NCI-H2029 (cell line): ENCODE measurements around the gene CNNM4.

Experiments
- DNase-seq: peaks from one replicate; lab custom pipeline; 2025; lab: John Stamatoyannopoulos, UW

The CNNM4 gene

DNA sequence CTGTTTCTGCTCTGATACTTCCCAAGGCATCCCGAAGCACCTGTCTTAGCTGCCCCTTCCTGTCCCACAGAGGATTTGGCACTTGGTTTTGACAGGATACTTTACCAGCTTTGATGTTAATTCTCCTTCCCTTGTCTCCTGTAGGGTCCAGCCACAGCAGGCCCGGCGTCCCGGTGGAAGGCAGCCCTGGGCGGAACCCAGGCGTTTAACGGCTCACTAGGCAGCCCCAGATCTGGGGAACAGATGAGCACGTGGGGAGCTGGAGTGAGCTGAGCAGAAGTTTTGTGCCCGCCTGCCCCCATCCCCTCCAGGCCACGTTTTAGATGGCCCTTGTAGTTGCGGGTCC is 71.7 kb downstream of the CNNM4 start:
- DNase-seq, result no peak

DNA sequence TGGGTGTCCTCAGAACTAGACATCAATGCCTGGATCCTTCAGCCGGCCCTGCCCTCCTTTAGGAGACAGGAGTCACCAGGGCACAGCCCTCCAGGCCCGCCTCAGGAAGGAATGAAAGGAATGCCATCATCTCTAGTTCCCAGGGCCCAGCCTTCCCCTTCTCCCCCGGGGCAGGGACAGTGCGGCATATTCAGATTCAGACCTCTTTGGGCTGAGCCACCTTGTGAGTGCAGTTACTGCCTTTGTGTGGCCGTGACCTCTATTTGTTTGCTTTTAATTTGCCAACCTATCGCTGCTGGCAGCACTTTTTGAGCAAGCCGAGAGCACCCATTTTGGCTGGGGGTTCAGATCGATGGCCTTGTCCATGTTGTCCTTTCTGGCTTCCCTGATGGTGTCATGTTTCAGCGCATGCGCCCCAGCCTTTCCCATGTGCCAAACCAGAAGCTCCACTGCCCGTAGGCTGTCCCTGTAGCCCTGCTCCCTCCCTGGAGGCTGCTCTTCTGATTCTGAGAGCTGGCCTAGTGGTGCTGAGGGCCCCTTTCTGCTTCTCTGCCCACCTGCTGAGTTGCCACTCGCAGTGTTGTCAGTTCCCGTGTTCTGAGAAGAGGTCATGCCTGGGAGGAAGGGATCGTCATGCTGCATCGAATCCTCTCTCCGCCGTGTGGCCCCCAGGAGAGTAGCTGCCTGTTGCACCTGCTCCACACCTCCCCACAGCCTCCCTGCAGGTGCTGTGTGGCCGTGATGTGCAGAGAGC is 72.2 kb downstream of the CNNM4 start:
- peak; percentile 80 for DNase-seq

DNA sequence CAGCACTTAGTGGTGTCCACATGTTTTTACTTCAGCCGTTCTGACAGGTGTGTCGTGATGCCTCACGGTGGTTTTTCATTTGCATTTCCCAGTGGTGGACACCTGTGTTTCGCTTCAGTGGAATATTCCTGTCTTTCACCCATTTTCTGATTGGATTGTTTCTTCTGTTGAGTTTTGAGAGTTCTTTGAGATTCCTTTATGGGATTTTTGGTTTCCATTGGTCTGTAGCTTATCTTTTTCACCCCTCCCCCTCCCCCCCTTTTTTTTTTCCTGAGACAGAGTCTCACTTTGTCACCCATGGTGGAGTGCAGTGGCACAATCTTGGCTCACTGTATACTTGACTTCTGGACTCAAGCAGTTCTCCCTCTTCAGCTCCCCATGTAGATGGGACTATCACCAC is 75.1 kb downstream of the CNNM4 start:
- DNase-seq, result no peak

DNA sequence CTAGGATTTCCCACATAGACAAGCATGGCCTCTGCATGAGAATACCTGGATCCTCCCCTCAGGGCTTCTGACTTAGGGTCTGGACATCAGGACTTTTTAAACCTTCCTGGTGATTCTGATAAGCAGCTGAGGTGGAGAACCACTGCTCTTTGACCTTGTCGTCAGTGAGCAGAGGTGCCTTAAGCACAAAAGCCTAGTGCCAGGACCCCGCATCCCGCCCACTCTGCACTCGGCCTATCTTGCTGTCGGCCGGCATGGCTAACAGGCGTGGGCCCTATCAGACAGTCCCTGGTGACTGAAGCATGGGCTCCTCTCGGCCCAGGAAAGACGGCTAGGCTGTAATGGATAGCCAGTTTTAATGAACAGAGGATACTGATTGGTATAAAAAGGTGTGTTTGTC is 76.9 kb downstream of the CNNM4 start:
- DNase-seq, result no peak

DNA sequence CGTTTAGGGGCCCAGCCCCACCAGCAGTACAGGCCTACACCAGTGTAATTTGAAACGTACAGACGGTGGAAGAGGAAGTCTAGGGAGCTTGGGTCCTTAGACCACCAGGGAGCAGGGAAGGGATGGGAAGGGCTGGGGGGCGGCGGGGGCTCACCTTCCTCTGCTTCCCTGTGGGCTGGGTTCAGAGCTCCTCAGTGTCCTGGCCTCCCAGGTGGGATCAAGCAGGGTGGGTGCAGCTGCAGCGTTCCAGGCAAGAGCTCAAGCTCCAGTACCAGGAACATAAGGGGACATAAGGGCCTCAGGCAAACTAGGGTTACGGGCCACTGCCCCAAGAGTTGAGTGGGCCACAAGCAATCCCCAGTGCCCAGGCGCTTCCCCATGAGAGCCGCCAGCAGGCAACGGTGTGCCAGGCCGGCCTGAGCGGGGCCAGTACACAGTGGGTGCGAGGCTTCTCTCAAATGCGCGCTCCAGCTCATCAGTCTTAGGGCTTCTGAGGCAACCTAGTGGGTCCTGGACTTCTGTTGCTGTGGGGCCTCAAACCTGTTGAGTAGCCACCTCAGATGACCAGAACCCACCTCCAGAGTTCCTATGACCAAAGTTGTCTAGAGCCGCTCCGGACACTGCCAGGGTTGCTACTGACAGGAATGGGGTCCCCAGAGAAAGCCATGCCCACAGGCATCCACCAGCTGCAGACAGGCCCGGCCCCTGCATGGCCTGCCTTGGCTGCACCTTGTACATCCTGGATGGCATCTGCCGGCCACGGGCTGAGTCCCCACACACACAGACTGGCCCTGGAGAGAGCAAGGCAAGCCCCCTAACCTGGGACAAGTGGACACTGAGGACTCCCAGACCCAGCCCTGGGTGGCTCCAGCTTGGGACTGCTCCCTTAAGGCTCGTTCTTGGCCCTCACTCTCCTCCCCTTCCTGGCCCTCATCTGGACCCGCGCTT is 77.9 kb downstream of the CNNM4 start:
- no peak for DNase-seq

DNA sequence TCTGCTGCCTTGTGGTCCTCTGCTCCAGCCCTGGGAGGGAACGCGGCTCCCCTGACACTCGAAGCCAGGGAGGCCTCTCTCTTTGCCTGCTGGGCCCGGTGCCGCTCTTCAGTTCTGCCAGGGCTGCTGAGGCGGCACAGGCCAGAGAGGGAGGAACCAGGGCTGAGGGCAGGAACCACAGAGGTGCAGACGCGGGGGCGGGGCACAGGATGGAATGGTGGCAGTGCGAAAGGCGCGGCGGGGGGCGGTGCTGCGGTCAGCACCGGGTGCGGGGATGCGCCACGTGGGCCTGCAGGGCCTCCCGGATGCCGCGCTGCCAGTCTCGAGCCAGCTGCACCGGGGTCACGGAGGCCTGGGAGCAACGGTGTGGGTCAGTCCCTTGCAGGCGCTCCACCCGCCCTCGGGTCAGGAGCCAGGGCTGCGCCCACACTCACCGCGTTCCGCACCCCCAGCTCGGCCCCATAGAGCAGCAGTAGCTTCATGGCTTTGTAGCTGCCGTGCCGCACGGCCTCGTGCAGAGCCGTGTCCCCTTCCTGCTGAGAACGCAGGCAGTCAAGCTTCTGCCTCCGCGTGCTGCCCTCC is 78.7 kb downstream of the CNNM4 start:
- DNase-seq, result no peak

DNA sequence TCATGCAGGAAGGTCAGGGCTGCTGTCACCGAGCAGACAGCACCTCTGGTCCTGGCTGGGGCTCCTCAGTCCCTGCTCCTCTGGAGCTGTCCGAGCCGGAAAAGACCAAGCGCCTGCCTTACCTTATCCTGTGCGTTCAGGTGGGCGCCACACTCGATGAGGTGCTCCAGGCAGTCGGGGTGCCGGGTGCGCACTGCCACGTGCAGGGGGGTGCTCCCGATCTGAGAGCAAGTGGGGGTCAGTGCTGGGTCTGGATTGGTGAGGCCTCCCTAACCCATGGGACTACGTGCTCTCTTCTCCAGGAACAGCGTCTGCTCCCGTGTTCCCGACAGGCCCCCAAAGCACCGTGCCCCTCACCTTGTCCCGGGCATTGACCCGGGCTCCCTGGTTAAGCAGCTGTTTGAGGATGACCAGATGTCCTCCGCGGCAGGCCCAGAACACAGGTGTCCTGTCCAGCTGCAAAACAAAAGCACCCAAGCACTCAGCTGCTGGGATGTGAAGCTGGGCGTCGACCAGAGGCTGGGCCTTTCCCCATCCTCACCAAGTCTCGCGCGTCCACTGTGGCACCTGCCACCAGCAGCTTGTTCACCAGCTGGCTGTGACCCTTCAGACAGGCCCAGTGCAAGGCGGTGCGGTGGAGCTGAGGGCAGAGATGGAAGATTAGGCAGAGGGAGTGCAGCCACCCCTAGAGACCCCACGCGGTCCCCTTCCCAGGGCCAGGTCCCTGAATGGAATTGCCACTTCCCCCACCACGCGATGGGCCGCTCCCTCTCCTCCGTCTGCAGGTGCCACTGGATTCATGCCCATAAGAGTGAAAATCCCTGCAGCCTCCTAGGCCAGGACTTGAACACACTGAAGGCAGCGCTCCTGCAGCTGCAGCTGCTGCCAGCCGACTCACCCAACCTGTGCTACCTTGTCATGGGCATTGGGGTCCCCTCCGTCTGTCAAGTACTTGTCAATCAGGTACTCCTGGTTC is 79.5 kb downstream of the CNNM4 start:
- no peak for DNase-seq

DNA sequence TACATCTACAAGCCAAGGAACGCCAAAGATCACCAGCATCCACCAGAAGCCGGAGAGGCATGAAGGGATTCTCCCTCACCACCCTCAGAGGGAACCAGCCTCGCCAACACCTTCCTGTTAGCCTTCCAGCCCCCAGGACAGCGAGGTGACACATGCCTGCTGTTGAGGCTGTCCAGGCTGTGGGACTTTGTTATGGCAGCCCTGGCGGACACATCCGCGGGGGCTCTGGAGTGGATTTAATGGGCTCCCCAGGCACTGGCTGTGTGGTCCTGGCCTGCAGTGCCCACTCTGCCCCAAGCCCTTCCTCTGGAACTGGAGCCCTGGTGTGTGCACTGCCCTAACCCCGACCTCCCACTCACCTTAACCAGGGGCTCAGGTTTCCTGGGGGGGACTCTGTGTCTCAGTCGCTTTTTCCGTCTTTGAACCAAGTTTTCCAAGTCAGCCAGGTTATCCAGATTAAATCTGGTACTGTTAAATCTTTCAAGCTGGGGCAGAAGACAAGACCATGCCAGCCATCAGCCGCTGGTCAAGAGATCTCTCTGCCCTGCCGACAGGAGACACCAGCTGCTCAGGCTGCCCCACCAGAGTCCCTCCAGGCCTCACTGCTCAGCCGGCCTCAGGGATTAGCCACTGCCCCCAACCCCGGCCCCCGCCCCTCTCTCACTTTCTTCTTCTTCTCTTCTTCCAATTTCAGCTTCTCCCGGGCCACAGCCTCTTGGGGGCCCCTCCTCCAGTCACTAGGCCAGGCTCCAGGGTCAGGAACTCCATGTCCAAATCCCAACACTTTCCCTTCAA is 81.2 kb downstream of the CNNM4 start:
- no peak for DNase-seq

DNA sequence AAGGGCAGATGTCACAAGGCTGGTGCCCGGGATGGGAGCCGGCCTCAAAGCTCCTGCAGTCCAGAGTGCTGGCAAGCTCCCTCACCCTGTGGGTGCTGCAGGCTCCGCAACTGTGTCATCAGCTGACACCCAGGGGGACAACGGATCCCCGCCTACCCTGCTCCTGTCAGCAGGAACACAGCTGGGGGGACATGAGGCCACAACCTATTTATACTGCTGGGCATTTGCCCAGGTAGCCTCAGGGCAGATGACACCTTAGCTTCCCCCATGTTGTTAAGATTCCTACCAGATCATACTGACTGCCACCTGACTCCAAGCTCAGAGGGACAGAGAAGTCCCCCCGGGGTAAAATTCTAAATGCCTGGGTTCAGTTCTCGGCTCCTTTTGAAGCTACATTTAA is 81.9 kb downstream of the CNNM4 start:
- DNase-seq, result no peak

DNA sequence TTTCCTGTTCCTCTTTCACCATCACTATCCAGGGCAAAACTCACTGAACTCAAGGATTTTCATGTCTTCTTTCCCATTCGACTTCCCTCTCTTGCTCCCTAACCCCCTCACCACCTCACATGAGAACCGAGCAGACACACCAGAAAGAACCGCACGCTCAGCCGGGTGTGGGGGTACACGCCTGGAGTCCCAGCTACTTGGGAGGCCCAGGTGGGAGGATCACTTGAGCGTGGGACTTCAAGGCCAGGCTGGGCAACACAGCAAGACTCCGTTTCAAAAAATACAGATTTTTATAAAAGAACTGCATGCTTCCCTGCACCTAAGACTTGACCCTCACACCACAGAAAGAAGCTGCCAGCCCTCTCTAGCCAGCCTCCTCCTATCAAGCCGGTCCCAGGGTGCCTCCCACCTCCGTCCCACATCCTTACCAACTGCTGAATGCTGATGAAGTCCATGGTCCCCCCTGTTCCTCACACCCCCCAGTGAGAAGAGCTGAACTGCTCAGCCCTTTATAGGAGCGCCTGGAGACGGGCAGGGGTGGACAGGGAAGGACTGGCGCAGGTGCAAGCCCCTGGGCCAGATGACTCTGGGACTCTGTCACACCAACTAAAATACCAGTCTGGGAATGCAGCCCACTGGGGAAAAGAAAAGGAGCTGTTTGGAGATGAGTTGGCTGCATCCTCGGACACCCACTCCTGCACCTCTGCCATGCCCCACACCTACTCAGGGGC is 83.0 kb downstream of the CNNM4 start, which contains the start of gene ANKRD23:
TSS of gene ANKRD23 (minus strand) at position 484 of the 731 bp plus-strand sequence. CDS start at position 455, 29 bp downstream.
- no peak for DNase-seq

DNA sequence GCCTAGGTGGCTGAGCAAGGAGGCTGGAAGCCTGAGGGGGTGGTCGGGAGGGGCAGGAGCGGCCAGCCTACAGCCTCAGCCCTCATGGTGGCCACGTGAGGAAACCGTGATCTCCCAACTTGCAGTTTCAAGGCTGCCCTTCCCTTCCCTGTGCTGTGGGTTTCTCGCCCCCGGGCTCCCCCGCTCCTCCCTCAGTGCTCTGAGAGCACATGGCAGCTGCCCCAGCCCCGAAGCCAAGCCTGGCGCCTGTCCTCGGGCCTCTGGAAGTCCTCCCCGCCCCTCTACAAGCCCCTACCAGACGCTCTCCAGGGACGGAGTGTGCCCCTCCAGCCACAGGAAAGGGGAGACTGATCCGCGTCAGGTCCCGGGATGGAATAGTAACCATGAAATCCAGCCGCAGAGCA is 83.7 kb downstream of the CNNM4 start:
- no peak for DNase-seq

DNA sequence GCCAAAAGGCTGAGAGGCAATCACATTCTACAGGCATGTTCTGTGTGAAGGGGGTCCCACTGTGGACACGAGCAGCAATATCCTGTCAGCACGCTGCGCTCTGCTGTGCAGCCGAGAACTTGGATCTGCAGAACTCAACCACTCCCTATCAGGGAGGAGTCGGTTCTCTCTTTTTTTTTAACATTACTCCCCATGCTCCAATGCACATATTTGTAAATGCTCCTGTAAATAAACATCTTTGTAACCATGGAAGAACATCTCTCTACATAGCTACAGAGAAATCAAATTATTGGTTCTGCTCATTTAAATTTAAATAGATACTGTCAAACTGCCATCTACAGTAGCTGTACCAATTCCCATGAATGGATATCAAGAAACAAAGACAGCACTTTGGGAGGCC is 86.1 kb downstream of the CNNM4 start:
- no peak for DNase-seq

DNA sequence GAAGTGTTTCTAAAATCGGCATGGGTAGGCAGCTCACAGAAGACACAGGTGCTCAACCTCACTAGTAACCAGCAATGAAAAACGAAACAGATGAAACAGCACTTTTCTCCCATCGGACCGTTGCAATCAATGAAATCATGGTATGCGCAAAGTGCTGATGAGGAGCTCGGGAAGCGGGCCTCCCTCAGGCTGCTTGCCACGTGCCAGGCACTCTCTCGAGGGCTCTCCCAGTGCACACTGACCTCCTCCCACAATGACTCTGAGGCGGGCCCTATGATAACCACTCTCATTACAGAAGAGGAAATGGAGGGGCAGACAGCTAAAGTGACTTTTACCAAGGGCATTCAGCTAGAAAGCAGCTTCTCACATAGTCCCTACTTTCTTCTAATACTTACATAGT is 86.9 kb downstream of the CNNM4 start:
- DNase-seq, result no peak

DNA sequence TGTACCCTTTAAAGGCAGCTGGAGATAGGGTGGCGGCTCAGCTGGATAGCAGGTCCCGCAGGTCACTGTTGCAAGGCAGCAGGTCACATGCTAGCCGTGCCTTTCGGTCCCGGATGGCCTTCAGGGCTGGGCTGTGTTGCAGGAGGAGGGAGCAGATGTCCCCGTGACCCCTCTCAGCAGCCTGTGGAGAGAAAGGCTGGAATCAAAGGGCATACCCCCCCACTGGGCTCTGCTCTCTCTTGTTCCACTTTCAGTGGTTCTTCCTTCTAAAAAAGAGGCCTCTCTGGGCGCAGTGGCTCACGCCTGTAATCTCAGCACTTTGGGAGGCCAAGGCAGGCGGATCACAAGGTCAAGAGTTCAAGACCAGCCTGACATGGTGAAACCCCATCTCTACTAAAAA is 87.6 kb downstream of the CNNM4 start:
- no peak for DNase-seq

DNA sequence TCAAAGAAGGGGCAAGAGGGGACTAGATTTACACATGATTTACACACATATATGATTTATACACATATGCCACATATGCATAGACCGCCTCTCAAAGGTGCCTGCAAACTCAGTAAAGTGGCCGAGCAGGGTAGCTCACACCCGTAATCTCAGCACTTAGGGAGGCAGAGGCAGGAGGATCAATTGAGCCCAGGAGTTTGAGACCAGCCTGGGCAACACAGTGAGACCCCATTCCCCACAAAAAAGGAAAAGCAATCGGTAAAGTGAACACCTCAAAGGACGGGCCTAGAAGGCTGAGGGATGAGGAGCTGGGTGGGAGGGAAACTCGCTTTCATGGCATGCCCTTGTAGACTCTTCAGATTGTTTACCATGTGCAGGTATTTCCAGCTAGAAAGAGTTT is 92.0 kb downstream of the CNNM4 start:
- no peak for DNase-seq

DNA sequence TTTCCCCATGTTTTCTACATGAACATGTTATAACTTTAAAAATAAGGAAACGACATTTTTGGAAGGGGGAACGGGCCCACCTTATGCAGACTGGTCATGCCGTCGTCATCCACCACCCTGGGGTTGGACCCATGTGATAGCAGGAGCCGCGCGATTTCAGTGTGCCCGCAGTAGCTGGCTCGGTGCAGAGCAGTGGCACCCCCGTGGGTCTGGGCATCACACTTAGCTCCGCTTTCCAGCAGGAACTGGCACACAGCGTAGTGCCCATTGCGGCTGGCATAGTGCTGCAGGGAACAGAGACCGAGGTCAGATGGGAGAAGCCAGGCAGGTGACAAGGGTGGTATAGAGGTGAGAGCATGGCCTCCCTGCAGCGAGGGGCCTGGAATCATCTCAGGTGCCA is 92.6 kb downstream of the CNNM4 start:
- DNase-seq, result no peak

DNA sequence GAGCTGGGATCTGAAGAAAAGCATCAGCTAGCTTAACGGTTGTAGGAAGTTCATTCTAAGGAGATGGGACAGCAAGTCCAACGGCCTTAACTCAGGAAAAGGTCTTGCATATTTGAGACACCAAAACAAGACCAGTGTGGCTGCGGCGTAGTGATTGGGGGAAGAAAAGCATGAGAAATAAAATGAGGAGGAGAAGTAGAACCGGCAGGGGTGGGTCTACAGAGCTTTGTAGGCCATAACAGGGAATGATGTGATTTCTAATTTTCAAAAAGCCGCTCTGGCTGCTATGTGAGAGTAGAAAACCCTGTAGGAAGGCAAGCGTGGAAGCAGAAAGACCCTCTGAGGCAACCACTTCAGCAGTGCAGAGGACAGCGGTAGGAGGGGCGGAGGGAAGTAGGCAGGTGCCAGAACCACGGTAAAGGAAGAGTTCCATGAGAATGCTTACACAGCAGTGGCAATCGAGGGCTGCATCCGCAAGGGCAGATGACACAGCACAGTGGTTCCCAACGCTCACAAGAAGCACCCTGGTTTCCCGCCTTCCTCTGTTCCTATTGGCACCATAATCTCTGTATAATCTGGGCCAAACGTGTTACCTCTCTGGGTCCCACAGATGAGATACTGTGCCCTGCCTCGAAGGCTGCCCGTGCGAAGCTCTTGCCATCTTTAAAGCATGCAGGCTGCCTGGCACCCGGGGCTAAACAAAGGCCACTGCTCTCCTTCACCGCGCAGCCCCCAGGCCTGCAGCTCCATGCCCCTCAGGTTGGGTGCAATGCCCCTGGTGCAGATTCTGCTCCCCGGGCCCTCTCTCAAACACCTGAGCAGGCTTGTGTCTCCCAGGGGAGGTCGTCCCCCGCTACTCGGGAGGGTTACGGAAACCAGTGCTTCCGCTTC is 96.3 kb downstream of the CNNM4 start:
- DNase-seq, result peak; percentile 33

DNA sequence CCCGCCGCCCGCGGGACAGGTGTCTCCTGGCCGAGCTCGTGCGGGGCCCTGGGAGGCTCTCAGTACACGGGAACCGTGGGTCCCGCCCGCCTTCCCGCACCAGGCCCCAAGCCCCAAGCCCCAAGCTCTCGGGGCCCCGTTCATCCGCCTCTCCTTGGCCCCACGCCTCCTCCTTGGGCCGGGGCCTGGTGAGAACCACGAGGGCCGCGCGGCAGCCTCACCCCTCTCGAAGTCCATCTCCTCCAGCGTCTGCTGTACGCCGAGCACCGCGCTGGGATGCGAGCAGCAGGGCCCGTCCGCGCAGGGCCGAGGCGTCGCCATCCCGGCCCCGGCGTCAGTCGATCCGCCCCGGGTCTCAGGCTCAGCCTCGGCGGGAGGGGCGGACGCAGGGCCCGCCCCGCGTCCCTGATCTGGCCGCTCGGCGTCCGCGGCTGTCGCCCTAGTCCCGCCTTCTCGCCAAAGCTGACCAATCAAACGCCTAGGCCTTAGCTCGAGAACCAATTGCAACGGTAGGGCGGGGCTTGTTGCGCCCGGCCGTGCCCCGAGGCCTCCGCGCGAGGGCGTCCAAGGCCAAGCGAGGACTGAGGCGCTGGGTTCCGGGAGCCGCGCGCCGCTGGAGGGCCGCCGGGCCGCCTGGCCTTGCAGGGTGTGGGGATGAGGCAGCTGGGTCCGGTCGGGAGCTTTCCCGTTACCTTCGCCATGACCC is 97.1 kb downstream of the CNNM4 start, which contains the start of gene ANKRD39:
TSS of gene ANKRD39 (minus strand) at position 350 of the 706 bp plus-strand sequence. CDS start at position 321, 29 bp downstream.
- DNase-seq, result peak; percentile 97
